GM13976 (cell line): ENCODE measurements around the gene SLC38A2.

Experiments used
- DNase-seq: peaks from one replicate; pipeline ENCODE4 v3.0.0; 2012; ENCODE audit warnings: low spot score
- CTCF ChIP-seq: IDR thresholded peaks from 2 replicates; pipeline ENCODE4 v1.5.1; 2012; ENCODE audit warnings: borderline replicate concordance, mild to moderate bottlenecking; ENCODE audit not compliant: insufficient read depth; ENCODE audit errors: extremely low read depth, missing control alignments, control extremely low read depth
- in situ Hi-C: fragments of 300-500 bp; cut with MboI; formaldehyde crosslinking; loops from one replicate; pipeline ENCODE4 v1.12.0; 2022; ENCODE audit warnings: low sequenced_read_pairs, mixed read lengths, inconsistent platforms; ENCODE audit not compliant: unreplicated experiment

SLC38A2 gene

DNA sequence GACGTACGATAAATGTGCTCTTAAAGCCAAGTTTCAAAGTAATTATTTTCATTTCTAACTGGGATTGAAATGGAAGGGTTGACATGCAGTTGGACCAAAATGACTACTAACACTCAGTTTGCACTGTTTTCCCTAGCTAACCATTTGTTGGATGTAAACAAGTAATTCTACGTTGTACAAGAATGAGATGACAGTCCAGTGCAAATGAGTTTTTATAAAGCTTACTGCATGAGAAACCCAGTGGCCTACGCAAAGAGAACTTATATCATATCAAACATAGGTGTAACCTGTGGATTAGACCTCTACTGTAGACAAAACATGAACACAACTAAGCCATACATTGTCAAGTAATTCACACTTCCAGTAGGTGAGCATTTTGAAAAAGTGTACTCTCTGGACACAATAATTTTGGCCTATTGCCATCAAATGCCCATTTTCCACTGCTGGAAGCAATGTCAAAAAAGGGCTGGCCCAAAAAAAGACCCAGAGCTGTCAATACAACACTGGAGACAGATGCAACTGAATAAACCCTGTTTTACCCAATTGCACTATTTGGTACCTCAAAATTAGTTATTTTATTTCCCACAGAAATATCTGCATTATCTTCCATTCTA lies 12.8 kb downstream of the SLC38A2 start:
- in situ Hi-C loops = loop anchor here (25.0 kb wide), 1 partner anchor 197 kb away; no protein-coding TSS in a partner anchor
- DNase-seq = no peak

GRCh38 chr12:46358791-46359666 lies 13.5 kb downstream of the SLC38A2 start:
- DNase-seq = no peak
- in situ Hi-C loops = loop anchor here (25.0 kb wide), 1 partner anchor 197 kb away; no protein-coding TSS in a partner anchor
- TF ChIP-seq CTCF = no peak

More for the DNA sequence above, 12.8 kb downstream of the SLC38A2 start:
- no peak for TF ChIP-seq CTCF

DNA sequence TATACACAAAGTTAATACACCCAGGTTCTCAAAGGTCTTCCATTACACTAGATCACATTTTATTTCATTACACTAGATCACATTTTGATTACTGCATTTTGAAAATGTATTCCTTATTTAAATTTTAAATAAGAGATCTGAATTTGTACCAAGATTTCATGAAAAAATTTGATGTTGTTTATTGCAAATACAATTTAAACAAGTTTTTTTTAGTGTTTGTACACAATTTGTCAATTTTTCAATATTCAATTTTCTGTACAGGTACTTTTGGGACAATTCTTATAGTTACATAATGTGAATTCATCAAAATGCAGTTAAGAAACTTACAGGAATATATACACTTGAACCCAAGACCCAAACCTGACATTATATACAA lies 14.3 kb downstream of the SLC38A2 start:
- DNase-seq = no peak
- no peak for TF ChIP-seq CTCF
- in situ Hi-C loops = loop anchor here (25.0 kb wide), 1 partner anchor 196 kb away; no protein-coding TSS in a partner anchor

- in situ Hi-C loops = loop anchor here (25.0 kb wide), 1 partner anchor 195 kb away; no protein-coding TSS in a partner anchor
- TF ChIP-seq CTCF = no peak
- no peak for DNase-seq
These were observed 14.9 kb downstream of the SLC38A2 start for GRCh38 chr12:46357438-46358324.

DNA sequence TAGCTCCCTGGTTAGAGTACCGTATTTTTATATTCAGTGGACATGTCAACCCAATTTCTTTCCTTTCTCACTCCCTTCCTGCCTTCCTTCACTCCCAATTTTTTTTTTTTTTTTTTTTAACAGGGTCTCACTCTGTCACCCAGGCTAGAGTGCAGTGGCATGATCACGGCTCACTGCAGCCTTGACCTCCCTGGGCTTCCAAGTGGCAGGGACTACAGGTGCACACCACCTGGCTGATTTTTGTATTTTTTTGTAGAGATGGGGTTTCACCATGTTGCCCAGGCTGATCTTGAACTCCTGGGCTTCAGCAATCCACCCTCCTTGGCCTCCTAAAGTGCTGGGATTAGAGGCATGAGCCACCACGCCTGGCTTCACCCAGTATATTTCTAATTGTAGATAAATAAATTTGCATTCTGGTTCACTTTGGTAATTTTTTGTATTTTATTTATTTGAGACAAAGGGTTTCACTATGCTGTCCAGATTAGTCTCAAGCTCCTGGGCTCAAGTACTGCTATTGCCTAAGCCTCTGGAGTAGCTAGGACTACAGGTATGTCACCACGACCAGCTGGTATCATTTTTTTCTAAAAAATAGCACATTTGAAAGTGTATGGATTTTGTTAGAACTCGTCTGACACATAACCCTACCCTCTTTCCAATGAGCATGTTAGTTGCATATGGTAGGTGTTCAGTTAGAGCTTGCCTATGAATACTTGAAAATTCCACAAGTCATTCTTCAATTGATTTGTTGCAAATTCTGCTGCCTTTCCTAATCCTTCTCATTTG lies 15.7 kb downstream of the SLC38A2 start:
- in situ Hi-C loops = loop anchor here (25.0 kb wide), 1 partner anchor 195 kb away; no protein-coding TSS in a partner anchor
- no peak for DNase-seq
- no peak for TF ChIP-seq CTCF
